ENCODE measurements around the gene COL23A1.

DNA sequence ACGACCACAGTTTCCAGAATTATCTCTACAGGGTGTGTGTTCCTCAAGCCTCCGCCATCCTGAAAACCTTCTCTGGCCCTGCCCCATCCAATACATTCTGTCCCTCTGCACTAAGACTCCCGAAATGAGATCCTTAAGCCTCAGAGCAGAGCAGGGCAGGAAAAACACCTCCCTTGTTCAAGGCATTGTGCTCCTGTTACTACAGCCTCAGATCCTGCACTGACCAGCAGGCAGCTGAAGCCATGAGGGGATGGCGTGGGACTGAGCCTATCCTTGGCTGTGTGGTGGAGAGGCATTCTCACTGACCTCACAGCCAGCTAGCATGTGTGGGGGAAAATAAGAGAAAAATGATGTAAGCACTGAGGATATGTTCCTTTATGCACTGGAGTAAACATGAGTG, 250.9 kb downstream of the COL23A1 start:
- TF ChIP-seq, protein P1, sequence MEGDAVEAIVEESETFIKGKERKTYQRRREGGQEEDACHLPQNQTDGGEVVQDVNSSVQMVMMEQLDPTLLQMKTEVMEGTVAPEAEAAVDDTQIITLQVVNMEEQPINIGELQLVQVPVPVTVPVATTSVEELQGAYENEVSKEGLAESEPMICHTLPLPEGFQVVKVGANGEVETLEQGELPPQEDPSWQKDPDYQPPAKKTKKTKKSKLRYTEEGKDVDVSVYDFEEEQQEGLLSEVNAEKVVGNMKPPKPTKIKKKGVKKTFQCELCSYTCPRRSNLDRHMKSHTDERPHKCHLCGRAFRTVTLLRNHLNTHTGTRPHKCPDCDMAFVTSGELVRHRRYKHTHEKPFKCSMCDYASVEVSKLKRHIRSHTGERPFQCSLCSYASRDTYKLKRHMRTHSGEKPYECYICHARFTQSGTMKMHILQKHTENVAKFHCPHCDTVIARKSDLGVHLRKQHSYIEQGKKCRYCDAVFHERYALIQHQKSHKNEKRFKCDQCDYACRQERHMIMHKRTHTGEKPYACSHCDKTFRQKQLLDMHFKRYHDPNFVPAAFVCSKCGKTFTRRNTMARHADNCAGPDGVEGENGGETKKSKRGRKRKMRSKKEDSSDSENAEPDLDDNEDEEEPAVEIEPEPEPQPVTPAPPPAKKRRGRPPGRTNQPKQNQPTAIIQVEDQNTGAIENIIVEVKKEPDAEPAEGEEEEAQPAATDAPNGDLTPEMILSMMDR (IDR thresholded peaks at IDR 0.05) = no peak
- no peak for TF ChIP-seq POLR2A (IDR thresholded peaks at IDR 0.05)

All from lower leg skin (tissue), 3 donors.